HL-60 (cell line): Measurements from ENCODE around the gene GAS1.

Experiments
- CTCF ChIP-seq: IDR thresholded peaks from one replicate; pipeline ENCODE4 v1.5.1; 2011; ENCODE audit warnings: low read length, control low read depth, inconsistent platforms; ENCODE audit not compliant: insufficient read depth
- POLR2AphosphoS5 ChIP-seq: IDR thresholded peaks from 2 replicates; pipeline ENCODE4 v1.6.1; 2012; ENCODE audit warnings: low read depth
- REST ChIP-seq: IDR thresholded peaks from 2 replicates; pipeline ENCODE4 v1.6.1; 2012; ENCODE audit warnings: low read depth; ENCODE audit not compliant: insufficient replicate concordance

GRCh38 chr9:86975036-86975435 lies 27.7 kb upstream of the GAS1 start:
- no peak for TF ChIP-seq CTCF
- no peak for TF ChIP-seq REST
- no peak for TF ChIP-seq POLR2AphosphoS5
